Hepatocyte (in vitro differentiated cells): ENCODE data around the gene KIAA1549.

Experiments
- CTCF ChIP-seq: fragments of 200-600 bp; sonication (generic); IDR thresholded peaks from 2 replicates; pipeline ENCODE4 v1.5.1; 2016; ENCODE audit warnings: antibody characterized with exemption, mild to moderate bottlenecking; ENCODE audit not compliant: poor library complexity
- EZH2 ChIP-seq: fragments of 200-600 bp; sonication (generic); IDR thresholded peaks from 2 replicates; pipeline ENCODE4 v1.6.1; 2016; ENCODE audit warnings: antibody characterized with exemption, mild to moderate bottlenecking, borderline replicate concordance
- EZH2phosphoT487 ChIP-seq: fragments of 200-600 bp; sonication (generic); IDR thresholded peaks from one replicate; pipeline ENCODE4 v1.6.1; 2018; ENCODE audit warnings: antibody characterized with exemption, mild to moderate bottlenecking, low read depth, moderate library complexity; ENCODE audit not compliant: unreplicated experiment, severe bottlenecking

- TF ChIP-seq EZH2phosphoT487 (no peak), CTCF (no peak), EZH2 (no peak)
Observed at GRCh38 chr7:138871814-138872090, 109.4 kb downstream of the KIAA1549 start.
